Measurements from ENCODE around the gene RSRC1.
"Not testable (repeated sequence)": the region's sequence is repeated elsewhere in the genome, so short reads cannot be mapped to it uniquely, and the experiment has no call there.

The RSRC1 gene

DNA sequence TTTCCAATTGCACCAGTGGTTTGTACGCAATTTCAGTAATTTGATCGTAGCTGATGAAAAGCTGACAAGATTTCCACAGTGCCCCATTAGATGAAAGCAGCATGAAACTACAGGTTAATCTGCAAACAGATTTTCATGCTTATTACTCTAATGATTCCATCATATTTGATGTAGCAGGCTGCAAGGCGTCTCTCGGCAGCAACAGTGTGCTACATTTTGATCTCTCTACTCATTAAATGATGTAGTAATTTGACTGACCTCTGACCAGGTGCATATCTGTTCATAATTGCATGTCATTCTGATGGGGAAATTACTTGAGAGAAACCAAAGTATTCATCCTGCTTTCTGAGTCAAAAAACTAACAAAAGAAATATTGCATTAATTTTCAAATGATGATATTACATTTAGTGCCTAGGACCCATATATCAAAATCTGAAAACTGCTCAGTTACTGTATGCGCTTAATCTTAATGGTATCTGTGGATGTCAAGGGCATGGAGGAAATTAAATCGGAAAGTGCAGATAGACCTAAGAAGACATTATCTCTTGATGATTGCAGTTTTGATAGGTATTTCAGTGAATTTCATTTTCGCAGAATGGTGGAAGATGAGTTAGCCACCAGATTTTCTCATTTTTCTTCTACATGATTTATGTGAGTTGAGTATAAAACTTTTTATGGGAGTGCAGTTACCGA lies 198.5 kb downstream of the RSRC1 start:
- Histone ChIP-seq H3K27me3 (no peaks in the 10 kb centered on the region), H3K4me3 (ENCODE audit: low read depth, low read length) (peak overlapping the region; percentile 1; the same call in 1 of the 2 replicates), H3K9me3 (no peaks in the 10 kb centered on the region), H3K4me1 (peaks cover 9% of the 10 kb centered on the region), H3K36me3 (no peaks in the 10 kb centered on the region)
- no peak for DNase-seq
- TF ChIP-seq, protein P1, sequence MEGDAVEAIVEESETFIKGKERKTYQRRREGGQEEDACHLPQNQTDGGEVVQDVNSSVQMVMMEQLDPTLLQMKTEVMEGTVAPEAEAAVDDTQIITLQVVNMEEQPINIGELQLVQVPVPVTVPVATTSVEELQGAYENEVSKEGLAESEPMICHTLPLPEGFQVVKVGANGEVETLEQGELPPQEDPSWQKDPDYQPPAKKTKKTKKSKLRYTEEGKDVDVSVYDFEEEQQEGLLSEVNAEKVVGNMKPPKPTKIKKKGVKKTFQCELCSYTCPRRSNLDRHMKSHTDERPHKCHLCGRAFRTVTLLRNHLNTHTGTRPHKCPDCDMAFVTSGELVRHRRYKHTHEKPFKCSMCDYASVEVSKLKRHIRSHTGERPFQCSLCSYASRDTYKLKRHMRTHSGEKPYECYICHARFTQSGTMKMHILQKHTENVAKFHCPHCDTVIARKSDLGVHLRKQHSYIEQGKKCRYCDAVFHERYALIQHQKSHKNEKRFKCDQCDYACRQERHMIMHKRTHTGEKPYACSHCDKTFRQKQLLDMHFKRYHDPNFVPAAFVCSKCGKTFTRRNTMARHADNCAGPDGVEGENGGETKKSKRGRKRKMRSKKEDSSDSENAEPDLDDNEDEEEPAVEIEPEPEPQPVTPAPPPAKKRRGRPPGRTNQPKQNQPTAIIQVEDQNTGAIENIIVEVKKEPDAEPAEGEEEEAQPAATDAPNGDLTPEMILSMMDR (IDR thresholded peaks at IDR 0.05; ENCODE audit: low read depth, low read length), result no peak

DNA sequence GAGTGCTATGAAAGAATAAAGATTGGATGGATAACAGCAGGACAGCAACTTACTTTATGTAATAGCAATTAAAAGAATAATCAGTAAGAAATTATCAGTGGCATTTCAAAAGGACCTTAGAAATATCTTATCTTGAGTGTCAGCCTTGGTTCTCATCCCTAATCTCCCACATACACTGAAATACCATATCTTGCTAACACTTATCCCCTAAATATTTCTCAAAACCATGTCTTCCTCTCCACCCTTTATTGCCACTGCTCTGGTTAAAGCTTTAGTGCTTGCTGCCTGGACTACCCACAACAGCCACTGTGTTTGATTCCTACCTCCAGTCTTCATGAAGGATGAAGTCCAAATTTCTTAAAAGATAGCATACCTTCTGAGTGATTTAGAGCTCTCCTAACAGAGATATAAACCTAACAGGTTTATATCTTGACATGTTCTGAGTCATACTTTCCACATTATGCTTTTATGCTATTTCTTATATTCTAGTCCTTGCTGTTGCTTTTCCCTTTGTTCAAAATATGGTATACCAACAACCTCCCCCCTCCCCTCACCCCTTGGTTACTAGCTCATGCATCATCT lies 202.8 kb downstream of the RSRC1 start:
- no peaks in the 10 kb centered on the region for H3K9me3 ChIP-seq
- no peaks in the 10 kb centered on the region for H3K27me3 ChIP-seq
- no peak overlapping the region for H3K4me3 ChIP-seq (ENCODE audit: low read depth, low read length)
- no peak for DNase-seq
- TF ChIP-seq, protein P1 (IDR thresholded peaks at IDR 0.05; ENCODE audit: low read depth, low read length), result no peak
- peaks cover 9% of the 10 kb centered on the region for H3K4me1 ChIP-seq
- H3K36me3 ChIP-seq, result no peaks in the 10 kb centered on the region

DNA sequence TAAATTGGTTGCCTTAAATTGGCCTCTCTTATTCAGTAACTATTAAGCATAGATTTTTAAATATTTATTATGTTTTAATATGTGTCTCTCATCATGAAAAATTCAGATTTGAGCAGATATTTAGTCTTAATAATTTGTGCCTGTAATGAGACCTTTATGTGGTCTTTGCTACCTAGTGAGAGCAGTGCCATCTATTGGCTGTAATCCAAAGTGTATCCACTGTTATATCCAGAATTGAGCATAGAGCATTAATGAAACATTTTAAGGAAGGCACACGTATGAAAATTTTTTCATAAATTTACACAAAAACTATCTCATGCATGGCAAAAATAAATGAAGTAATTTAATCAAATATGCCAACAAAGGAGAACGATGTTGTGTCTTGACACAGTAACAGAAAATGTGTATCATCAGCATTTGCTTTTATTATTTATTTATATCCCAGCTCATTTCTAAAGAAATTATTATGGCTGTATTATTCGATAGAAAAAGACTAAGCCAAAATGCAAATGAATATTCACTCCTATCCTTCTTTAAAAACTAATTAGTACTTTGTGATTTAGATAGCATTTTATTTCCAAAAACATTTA lies 203.5 kb downstream of the RSRC1 start:
- H3K36me3 ChIP-seq, result no peaks in the 10 kb centered on the region
- H3K4me1 ChIP-seq, result peaks cover 6% of the 10 kb centered on the region
- no peak overlapping the region for H3K4me3 ChIP-seq (ENCODE audit: low read depth, low read length)
- peak; percentile 21 for DNase-seq
- H3K9me3 ChIP-seq, result no peaks in the 10 kb centered on the region; the same call in 1 of the 2 replicates
- no peaks in the 10 kb centered on the region for H3K27me3 ChIP-seq
- TF ChIP-seq, protein P1 (IDR thresholded peaks at IDR 0.05; ENCODE audit: low read depth, low read length), result peak; percentile 79

DNA sequence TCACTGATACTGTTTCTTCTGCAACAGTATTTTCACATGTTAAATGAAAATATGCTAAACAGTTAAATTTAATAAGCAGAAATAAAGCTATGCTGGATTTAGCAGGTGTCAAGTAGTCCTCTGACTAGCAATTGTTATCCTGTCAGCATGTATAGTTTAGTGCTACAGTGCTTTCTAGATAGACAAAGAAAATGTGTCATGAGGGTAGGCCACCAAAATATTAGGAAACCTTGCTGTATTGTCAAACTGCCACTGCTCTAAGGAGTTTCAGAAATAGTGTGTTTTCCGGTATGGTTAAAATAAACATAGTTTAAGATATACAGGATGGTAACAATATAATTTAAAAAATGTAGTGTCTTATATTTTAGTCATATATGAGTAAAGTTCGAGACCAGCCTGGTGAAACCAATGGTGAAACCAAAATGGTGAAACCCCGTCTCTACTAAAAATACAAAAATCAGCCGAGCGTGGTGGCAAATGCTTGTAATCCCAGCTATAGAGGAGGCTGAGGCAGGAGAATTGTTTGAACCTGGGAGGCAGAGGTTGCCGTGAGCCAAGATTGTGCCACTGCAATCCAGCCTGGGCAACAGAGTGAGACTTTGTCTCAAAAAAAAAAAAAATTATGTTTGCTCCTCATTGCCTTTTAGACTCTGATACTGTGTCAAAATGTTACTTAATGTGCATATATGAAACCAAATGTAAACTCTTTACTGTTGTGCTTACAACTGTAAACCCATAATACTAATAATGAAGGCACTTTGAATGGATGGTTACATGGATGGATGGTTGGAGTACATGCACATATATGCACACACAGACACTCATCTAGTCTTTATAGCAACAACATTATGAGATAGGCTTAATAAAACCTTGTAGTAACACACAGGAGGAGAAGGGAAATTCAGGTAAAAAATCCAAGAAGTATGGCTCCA lies 204.8 kb downstream of the RSRC1 start:
- TF ChIP-seq, protein P1 (IDR thresholded peaks at IDR 0.05; ENCODE audit: low read depth, low read length), result no peak
- no peaks in the 10 kb centered on the region; the same call in 1 of the 2 replicates for H3K9me3 ChIP-seq
- no peak for DNase-seq
- no peaks in the 10 kb centered on the region for H3K4me1 ChIP-seq
- H3K27me3 ChIP-seq, result no peaks in the 10 kb centered on the region
- H3K36me3 ChIP-seq, result no peaks in the 10 kb centered on the region
- no peak overlapping the region for H3K4me3 ChIP-seq (ENCODE audit: low read depth, low read length)

DNA sequence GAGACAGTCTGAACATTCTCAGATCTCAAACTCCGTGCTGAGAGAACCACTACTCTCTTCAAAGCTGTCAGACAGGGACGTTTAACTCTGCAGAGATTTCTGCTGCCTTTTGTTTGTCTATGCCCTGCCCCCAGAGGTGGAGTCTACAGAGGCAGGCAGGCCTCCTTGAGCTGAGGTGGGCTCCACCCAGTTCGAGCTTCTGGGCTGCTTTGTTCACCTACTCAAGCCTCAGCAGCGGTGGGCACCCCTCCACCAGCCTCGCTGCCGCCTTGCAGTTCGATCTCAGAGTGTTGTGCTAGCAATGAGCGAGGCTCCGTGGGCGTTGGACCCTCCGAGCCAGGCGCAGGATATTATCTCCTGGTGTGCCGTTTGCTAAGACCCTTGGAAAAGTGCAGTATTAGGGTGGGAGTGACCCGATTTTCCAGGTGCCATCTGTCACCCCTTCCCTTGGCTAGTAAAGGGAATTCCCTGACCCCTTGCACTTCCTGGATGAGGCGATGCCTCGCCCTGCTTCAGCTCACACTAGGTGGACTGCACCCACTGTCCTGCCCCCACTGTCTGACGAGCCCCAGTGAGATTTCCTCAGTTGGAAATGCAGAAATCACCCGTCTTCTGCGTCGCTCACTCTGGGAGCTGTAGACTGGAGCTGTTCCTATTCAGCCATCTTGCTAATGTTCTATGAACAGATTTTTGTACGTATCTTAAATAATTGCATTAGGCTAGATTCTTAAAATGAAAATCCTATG lies 220.0 kb downstream of the RSRC1 start:
- not testable (repeated sequence) for H3K4me3 ChIP-seq (ENCODE audit: low read depth, low read length); H3K36me3 ChIP-seq; H3K4me1 ChIP-seq; H3K27me3 ChIP-seq; DNase-seq; H3K9me3 ChIP-seq

DNA sequence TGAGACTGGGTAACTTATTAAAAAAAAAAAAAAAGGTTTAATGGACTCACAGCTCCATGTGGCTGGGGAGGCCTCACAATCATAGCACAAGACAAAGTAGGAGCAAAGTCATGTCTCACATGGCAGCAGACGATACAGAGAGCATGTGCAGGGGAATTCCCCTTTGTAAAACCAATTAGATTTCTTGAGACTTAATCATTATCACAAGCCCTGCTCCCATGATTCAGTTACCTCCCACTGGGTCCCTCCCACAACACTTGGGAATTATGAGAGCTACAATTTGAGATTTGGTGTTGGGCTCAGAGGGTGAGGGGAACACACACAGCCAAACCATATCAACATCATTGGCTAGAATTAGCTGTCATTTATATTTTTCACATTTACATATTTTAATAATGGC lies 221.0 kb downstream of the RSRC1 start:
- Histone ChIP-seq H3K4me3 (ENCODE audit: low read depth, low read length) (no peak overlapping the region), H3K9me3 (no peaks in the 10 kb centered on the region)

More for the DNA sequence above, 221.0 kb downstream of the RSRC1 start:
- TF ChIP-seq, protein P1 (IDR thresholded peaks at IDR 0.05; ENCODE audit: low read depth, low read length), result no peak
- no peaks in the 10 kb centered on the region for H3K27me3 ChIP-seq
- DNase-seq, result no peak
- no peaks in the 10 kb centered on the region for H3K36me3 ChIP-seq
- peaks cover 3% of the 10 kb centered on the region for H3K4me1 ChIP-seq
